Activated effector memory CD4-positive, alpha-beta T cell treated with Interleukin-2 at 50 U/mL for 16 hours (primary cell): ENCODE measurements around the gene KCNJ5.

Source experiments
- DNase-seq: peaks from one replicate; pipeline ENCODE4 v3.0.0-alpha.2; 2020

Gene KCNJ5

GRCh38 chr11:128897826-128898225, 6.7 kb downstream of the KCNJ5 start:
- no peak for DNase-seq

- DNase-seq = no peak
Observed at GRCh38 chr11:128898580-128899344, 7.6 kb downstream of the KCNJ5 start.

GRCh38 chr11:128900468-128900867, 9.3 kb downstream of the KCNJ5 start:
- DNase-seq = no peak

GRCh38 chr11:128901653-128902514, 10.7 kb downstream of the KCNJ5 start:
- no peak for DNase-seq

GRCh38 chr11:128902515-128903066, 11.4 kb downstream of the KCNJ5 start:
- no peak for DNase-seq

- DNase-seq = no peak
Observed at GRCh38 chr11:128903248-128904061, 12.3 kb downstream of the KCNJ5 start.

- DNase-seq = no peak
Observed at GRCh38 chr11:128904303-128904655, 13.1 kb downstream of the KCNJ5 start.

- DNase-seq = no peak
Observed at GRCh38 chr11:128904656-128905344, 13.6 kb downstream of the KCNJ5 start.

- DNase-seq = peak; percentile 24
Observed at GRCh38 chr11:128905345-128906184, 14.4 kb downstream of the KCNJ5 start.

- DNase-seq = no peak
Observed at GRCh38 chr11:128906185-128907050, 15.3 kb downstream of the KCNJ5 start.

- no peak for DNase-seq
Observed at GRCh38 chr11:128907585-128907984, 16.4 kb downstream of the KCNJ5 start.

- DNase-seq = no peak
Observed at GRCh38 chr11:128908391-128909246, 17.5 kb downstream of the KCNJ5 start.

GRCh38 chr11:128909438-128910125, 18.4 kb downstream of the KCNJ5 start:
- DNase-seq = no peak

GRCh38 chr11:128910576-128910975, 19.4 kb downstream of the KCNJ5 start:
- DNase-seq = no peak

GRCh38 chr11:128911239-128911638, 20.1 kb downstream of the KCNJ5 start:
- no peak for DNase-seq

- DNase-seq = no peak
Observed at GRCh38 chr11:128911701-128912100, 20.5 kb downstream of the KCNJ5 start.

- DNase-seq = no peak
Observed at GRCh38 chr11:128913806-128914205, 22.6 kb downstream of the KCNJ5 start.
